ENCODE data around the gene FTO. TPM values are rescaled to one million over a fixed set of nuclear protein-coding genes. Genes with fewer than 3 reads are reported as not detected.
A peak's percentile ranks its signal among the peaks of the same experiment; 100 is the strongest.

Gene FTO
- total and polyA plus RNA-seq, 2 donors from 2014 or later: 22.3 to 116 TPM

GRCh38 chr16:54076006-54076504, 372.1 kb downstream of the FTO start:
- H3K4me1 ChIP-seq (ENCODE audit: control insufficient read depth in 2 of 3, insufficient read depth in 2 of 3, low read depth in 1 of 3, low read length in 3 of 3): no peaks in the 10 kb centered on the region
- no peaks in the 10 kb centered on the region for H3K27me3 ChIP-seq (ENCODE audit: control insufficient read depth, insufficient read depth, low read length)
- no peak overlapping the region for H3K27ac ChIP-seq (ENCODE audit: low read depth in 2 of 2, low read length in 2 of 2)
- FAIRE-seq (no peak), DNase-seq (no peak)
- no peak overlapping the region for H3K9ac ChIP-seq (ENCODE audit: low read length in 3 of 3)
- no peak overlapping the region for H3K4me3 ChIP-seq (ENCODE audit: low read length in 3 of 3)
- TF ChIP-seq, protein P1, sequence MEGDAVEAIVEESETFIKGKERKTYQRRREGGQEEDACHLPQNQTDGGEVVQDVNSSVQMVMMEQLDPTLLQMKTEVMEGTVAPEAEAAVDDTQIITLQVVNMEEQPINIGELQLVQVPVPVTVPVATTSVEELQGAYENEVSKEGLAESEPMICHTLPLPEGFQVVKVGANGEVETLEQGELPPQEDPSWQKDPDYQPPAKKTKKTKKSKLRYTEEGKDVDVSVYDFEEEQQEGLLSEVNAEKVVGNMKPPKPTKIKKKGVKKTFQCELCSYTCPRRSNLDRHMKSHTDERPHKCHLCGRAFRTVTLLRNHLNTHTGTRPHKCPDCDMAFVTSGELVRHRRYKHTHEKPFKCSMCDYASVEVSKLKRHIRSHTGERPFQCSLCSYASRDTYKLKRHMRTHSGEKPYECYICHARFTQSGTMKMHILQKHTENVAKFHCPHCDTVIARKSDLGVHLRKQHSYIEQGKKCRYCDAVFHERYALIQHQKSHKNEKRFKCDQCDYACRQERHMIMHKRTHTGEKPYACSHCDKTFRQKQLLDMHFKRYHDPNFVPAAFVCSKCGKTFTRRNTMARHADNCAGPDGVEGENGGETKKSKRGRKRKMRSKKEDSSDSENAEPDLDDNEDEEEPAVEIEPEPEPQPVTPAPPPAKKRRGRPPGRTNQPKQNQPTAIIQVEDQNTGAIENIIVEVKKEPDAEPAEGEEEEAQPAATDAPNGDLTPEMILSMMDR (IDR thresholded peaks at IDR 0.05; ENCODE audit: borderline replicate concordance, extremely low read depth, insufficient read depth): no peak
- H3K36me3 ChIP-seq (ENCODE audit: control insufficient read depth in 2 of 3, insufficient read depth in 3 of 3, low read length in 3 of 3): no peaks in the 10 kb centered on the region
- H3K9me3 ChIP-seq (ENCODE audit: control insufficient read depth in 2 of 3, insufficient read depth in 1 of 3, low read length in 3 of 3): no peaks in the 10 kb centered on the region
- intact Hi-C loops (cut with DNase I): no loop called here

DNA sequence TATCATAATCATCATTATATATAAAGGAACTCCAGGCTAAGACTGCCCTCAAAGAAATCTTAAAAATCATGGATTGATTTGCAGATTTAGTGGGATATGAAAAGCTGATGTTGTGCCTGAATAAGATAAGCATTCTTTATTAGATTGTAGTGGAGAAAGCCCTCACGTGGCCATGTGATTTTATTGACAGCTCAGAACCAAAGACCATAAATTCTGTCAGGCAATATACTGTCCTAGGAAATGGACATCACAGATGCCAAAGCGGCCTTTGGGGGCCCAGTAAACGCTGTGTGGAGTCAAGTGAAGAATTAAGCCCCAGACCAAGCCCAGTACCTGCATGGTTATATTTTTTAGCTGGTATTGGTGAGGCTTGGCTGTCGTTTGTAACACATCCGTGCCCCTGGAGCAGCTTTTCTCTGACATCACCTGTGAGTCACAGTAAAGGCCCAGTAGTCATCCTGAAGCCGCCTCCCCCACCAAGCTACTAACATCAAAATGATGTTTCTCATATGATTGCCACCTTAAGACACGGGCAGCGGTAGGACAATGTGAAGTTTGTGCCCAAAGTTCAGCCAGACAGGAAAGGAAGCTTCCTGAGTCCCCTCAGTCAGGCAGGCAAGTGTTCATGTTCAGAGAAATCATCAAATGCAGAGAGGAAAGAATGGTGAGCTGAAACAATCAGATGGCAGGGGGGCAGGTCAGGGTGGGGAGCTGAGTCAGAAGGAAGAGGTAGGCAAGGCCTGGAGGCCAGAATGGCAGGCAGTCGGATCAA, 373.3 kb downstream of the FTO start:
- intact Hi-C loops (cut with DNase I): no loop called here
- Histone ChIP-seq H3K27me3 (ENCODE audit: control insufficient read depth, insufficient read depth, low read length) (no peaks in the 10 kb centered on the region), H3K27ac (ENCODE audit: low read depth in 2 of 2, low read length in 2 of 2) (no peak overlapping the region)

GRCh38 chr16:54080524-54081008, 376.6 kb downstream of the FTO start:
- H3K9me3 ChIP-seq (ENCODE audit: control insufficient read depth in 2 of 3, insufficient read depth in 1 of 3, low read length in 3 of 3): no peaks in the 10 kb centered on the region
- H3K27ac ChIP-seq (ENCODE audit: low read depth in 2 of 2, low read length in 2 of 2): no peak overlapping the region
- H3K27me3 ChIP-seq (ENCODE audit: control insufficient read depth, insufficient read depth, low read length): no peaks in the 10 kb centered on the region
- peak in 2 of 5 donors; percentile 57 to 62 for DNase-seq
- H3K4me3 ChIP-seq (ENCODE audit: low read length in 3 of 3): no peak overlapping the region
- H3K4me1 ChIP-seq (ENCODE audit: control insufficient read depth in 2 of 3, insufficient read depth in 2 of 3, low read depth in 1 of 3, low read length in 3 of 3): no peaks in the 10 kb centered on the region
- intact Hi-C loops (cut with DNase I): no loop called here
- no peak overlapping the region for H3K9ac ChIP-seq (ENCODE audit: low read length in 3 of 3)
- no peaks in the 10 kb centered on the region for H3K36me3 ChIP-seq (ENCODE audit: control insufficient read depth in 2 of 3, insufficient read depth in 3 of 3, low read length in 3 of 3)
- TF ChIP-seq, protein P1 (IDR thresholded peaks at IDR 0.05; ENCODE audit: borderline replicate concordance, extremely low read depth, insufficient read depth): no peak
- FAIRE-seq: no peak

More for the DNA sequence above, 373.3 kb downstream of the FTO start:
- Histone ChIP-seq H3K4me1 (ENCODE audit: control insufficient read depth in 2 of 3, insufficient read depth in 2 of 3, low read depth in 1 of 3, low read length in 3 of 3) (no peaks in the 10 kb centered on the region), H3K9ac (ENCODE audit: low read length in 3 of 3) (no peak overlapping the region), H3K36me3 (ENCODE audit: control insufficient read depth in 2 of 3, insufficient read depth in 3 of 3, low read length in 3 of 3) (no peaks in the 10 kb centered on the region), H3K4me3 (ENCODE audit: low read length in 3 of 3) (no peak overlapping the region), H3K9me3 (ENCODE audit: control insufficient read depth in 2 of 3, insufficient read depth in 1 of 3, low read length in 3 of 3) (no peaks in the 10 kb centered on the region)
- FAIRE-seq: no peak
- DNase-seq: no peak
- TF ChIP-seq, protein P1 (IDR thresholded peaks at IDR 0.05; ENCODE audit: borderline replicate concordance, extremely low read depth, insufficient read depth): no peak

Measured in kidney (tissue), 14 donors.